ENCODE data around the gene EGFR.

- TF ChIP-seq CTCF (conservative IDR thresholded peaks at IDR 0.05 in 1 of 2, IDR thresholded peaks at IDR 0.05 in 1 of 2; ENCODE audit: extremely low read depth in 1 of 2, insufficient read depth in 1 of 2, low read depth in 1 of 2, low read length in 2 of 2) (no peak), EZH2 (IDR thresholded peaks at IDR 0.05; ENCODE audit: borderline replicate concordance, low read length) (no peak)
Measured at GRCh38 chr7:55172881-55173609, 154.2 kb downstream of the EGFR start.

Measured in mammary epithelial cell (primary cell).